Measurements from ENCODE around the gene MEPCE. TPM values are rescaled to one million over a fixed set of nuclear protein-coding genes. Genes with fewer than 3 reads are reported as not detected.

MEPCE gene
- total and polyA plus RNA-seq, 2 experiments from 2014 or later = 10.0 to 32.6 TPM

DNA sequence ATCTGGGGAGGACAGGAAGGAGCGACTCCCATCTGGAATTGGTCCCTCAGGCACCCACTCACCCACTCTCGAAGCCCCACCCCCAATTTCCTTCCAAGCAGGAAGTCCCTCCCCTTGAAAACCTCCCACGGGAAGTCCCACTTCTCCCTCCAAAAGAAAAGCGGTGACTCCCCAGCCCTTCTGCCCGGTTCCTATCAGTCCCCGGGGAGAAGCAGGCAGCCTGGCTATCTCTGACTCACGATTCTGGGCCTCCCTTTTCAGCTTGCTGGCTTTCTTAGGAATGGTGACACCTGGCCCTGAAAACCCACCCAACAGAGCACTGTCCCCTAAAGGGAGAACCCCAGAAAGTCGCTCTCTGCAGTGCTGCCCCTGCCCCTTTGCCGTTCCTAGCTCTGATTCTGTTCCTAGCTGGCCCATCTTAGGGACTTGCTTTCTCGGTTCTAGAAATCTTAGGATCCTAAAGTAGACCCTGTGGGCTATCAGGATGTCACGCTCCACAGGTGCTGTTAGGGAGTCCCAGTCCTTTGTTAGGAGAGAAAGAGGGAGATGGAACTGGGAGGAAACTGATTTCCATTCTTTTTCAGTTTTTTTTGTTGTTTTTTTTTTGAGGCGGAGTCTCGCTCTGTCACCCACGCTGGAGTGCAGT, 43.3 kb downstream of the MEPCE start:
- no peak overlapping the region for H3K4me3 ChIP-seq
- ATAC-seq (no peak), DNase-seq (ENCODE audit: low spot score) (no peak)
- no peaks in the 10 kb centered on the region; the same call in 1 of the 2 replicates for H3K36me3 ChIP-seq (ENCODE audit: insufficient read depth)
- TF ChIP-seq, protein P1, sequence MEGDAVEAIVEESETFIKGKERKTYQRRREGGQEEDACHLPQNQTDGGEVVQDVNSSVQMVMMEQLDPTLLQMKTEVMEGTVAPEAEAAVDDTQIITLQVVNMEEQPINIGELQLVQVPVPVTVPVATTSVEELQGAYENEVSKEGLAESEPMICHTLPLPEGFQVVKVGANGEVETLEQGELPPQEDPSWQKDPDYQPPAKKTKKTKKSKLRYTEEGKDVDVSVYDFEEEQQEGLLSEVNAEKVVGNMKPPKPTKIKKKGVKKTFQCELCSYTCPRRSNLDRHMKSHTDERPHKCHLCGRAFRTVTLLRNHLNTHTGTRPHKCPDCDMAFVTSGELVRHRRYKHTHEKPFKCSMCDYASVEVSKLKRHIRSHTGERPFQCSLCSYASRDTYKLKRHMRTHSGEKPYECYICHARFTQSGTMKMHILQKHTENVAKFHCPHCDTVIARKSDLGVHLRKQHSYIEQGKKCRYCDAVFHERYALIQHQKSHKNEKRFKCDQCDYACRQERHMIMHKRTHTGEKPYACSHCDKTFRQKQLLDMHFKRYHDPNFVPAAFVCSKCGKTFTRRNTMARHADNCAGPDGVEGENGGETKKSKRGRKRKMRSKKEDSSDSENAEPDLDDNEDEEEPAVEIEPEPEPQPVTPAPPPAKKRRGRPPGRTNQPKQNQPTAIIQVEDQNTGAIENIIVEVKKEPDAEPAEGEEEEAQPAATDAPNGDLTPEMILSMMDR (conservative IDR thresholded peaks at IDR 0.05; ENCODE audit: low read depth in 2 of 2) = no peak
- TF ChIP-seq POLR2AphosphoS5 (IDR thresholded peaks at IDR 0.05; ENCODE audit: low read depth) (no peak), EZH2 (IDR thresholded peaks at IDR 0.05; ENCODE audit: low read depth, unreplicated experiment) (no peak), ZNF331 (CRISPR knock-in tag; IDR thresholded peaks at IDR 0.05; ENCODE audit: low read depth) (no peak), STAT1 (IDR thresholded peaks at IDR 0.05; ENCODE audit: unreplicated experiment) (no peak), NANOG (IDR thresholded peaks at IDR 0.05; ENCODE audit: borderline replicate concordance) (no peak), EZH2phosphoT487 (IDR thresholded peaks at IDR 0.05; ENCODE audit: unreplicated experiment) (no peak), ZNF114 (CRISPR knock-in tag; IDR thresholded peaks at IDR 0.05) (no peak), JUNB (IDR thresholded peaks at IDR 0.05; ENCODE audit: unreplicated experiment) (no peak), CREB1 (CRISPR knock-in tag; IDR thresholded peaks at IDR 0.05; ENCODE audit: low read depth) (no peak)
- TF ChIP-seq, protein P2, sequence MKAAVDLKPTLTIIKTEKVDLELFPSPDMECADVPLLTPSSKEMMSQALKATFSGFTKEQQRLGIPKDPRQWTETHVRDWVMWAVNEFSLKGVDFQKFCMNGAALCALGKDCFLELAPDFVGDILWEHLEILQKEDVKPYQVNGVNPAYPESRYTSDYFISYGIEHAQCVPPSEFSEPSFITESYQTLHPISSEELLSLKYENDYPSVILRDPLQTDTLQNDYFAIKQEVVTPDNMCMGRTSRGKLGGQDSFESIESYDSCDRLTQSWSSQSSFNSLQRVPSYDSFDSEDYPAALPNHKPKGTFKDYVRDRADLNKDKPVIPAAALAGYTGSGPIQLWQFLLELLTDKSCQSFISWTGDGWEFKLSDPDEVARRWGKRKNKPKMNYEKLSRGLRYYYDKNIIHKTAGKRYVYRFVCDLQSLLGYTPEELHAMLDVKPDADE (IDR thresholded peaks at IDR 0.05) = no peak
- TF ChIP-seq, protein P3, sequence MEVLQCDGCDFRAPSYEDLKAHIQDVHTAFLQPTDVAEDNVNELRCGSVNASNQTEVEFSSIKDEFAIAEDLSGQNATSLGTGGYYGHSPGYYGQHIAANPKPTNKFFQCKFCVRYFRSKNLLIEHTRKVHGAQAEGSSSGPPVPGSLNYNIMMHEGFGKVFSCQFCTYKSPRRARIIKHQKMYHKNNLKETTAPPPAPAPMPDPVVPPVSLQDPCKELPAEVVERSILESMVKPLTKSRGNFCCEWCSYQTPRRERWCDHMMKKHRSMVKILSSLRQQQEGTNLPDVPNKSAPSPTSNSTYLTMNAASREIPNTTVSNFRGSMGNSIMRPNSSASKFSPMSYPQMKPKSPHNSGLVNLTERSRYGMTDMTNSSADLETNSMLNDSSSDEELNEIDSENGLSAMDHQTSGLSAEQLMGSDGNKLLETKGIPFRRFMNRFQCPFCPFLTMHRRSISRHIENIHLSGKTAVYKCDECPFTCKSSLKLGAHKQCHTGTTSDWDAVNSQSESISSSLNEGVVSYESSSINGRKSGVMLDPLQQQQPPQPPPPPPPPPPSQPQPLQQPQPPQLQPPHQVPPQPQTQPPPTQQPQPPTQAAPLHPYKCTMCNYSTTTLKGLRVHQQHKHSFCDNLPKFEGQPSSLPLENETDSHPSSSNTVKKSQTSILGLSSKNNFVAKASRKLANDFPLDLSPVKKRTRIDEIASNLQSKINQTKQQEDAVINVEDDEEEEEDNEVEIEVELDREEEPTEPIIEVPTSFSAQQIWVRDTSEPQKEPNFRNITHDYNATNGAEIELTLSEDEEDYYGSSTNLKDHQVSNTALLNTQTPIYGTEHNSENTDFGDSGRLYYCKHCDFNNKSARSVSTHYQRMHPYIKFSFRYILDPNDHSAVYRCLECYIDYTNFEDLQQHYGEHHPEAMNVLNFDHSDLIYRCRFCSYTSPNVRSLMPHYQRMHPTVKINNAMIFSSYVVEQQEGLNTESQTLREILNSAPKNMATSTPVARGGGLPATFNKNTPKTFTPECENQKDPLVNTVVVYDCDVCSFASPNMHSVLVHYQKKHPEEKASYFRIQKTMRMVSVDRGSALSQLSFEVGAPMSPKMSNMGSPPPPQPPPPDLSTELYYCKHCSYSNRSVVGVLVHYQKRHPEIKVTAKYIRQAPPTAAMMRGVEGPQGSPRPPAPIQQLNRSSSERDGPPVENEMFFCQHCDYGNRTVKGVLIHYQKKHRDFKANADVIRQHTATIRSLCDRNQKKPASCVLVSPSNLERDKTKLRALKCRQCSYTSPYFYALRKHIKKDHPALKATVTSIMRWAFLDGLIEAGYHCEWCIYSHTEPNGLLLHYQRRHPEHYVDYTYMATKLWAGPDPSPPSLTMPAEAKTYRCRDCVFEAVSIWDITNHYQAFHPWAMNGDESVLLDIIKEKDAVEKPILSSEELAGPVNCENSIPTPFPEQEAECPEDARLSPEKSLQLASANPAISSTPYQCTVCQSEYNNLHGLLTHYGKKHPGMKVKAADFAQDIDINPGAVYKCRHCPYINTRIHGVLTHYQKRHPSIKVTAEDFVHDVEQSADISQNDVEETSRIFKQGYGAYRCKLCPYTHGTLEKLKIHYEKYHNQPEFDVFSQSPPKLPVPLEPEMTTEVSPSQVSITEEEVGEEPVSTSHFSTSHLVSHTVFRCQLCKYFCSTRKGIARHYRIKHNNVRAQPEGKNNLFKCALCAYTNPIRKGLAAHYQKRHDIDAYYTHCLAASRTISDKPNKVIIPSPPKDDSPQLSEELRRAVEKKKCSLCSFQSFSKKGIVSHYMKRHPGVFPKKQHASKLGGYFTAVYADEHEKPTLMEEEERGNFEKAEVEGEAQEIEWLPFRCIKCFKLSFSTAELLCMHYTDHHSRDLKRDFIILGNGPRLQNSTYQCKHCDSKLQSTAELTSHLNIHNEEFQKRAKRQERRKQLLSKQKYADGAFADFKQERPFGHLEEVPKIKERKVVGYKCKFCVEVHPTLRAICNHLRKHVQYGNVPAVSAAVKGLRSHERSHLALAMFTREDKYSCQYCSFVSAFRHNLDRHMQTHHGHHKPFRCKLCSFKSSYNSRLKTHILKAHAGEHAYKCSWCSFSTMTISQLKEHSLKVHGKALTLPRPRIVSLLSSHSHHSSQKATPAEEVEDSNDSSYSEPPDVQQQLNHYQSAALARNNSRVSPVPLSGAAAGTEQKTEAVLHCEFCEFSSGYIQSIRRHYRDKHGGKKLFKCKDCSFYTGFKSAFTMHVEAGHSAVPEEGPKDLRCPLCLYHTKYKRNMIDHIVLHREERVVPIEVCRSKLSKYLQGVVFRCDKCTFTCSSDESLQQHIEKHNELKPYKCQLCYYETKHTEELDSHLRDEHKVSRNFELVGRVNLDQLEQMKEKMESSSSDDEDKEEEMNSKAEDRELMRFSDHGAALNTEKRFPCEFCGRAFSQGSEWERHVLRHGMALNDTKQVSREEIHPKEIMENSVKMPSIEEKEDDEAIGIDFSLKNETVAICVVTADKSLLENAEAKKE (CRISPR knock-in tag; IDR thresholded peaks at IDR 0.05) = no peak
- TF ChIP-seq, protein P4, sequence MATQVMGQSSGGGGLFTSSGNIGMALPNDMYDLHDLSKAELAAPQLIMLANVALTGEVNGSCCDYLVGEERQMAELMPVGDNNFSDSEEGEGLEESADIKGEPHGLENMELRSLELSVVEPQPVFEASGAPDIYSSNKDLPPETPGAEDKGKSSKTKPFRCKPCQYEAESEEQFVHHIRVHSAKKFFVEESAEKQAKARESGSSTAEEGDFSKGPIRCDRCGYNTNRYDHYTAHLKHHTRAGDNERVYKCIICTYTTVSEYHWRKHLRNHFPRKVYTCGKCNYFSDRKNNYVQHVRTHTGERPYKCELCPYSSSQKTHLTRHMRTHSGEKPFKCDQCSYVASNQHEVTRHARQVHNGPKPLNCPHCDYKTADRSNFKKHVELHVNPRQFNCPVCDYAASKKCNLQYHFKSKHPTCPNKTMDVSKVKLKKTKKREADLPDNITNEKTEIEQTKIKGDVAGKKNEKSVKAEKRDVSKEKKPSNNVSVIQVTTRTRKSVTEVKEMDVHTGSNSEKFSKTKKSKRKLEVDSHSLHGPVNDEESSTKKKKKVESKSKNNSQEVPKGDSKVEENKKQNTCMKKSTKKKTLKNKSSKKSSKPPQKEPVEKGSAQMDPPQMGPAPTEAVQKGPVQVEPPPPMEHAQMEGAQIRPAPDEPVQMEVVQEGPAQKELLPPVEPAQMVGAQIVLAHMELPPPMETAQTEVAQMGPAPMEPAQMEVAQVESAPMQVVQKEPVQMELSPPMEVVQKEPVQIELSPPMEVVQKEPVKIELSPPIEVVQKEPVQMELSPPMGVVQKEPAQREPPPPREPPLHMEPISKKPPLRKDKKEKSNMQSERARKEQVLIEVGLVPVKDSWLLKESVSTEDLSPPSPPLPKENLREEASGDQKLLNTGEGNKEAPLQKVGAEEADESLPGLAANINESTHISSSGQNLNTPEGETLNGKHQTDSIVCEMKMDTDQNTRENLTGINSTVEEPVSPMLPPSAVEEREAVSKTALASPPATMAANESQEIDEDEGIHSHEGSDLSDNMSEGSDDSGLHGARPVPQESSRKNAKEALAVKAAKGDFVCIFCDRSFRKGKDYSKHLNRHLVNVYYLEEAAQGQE (IDR thresholded peaks at IDR 0.05; ENCODE audit: unreplicated experiment) = no peak
- H3K79me2 ChIP-seq (replicated peaks; ENCODE audit: insufficient read depth) = no peaks in the 10 kb centered on the region; the same call in 1 of the 2 replicates
- H3F3A ChIP-seq (replicated peaks; ENCODE audit: low read depth) = no peaks in the 10 kb centered on the region; the same call in 1 of the 2 replicates
- H3K36me3 Mint-ChIP-seq (ENCODE audit: low read depth) = peaks cover 5% of the 10 kb centered on the region; the same call in 2 of the 3 replicates
- peaks cover 13% of the 10 kb centered on the region for H3K4me1 ChIP-seq (ENCODE audit: insufficient read depth)
- H3K4me3 Mint-ChIP-seq = no peak overlapping the region
- H3K27me3 Mint-ChIP-seq (ENCODE audit: insufficient read depth, low read depth, poor library complexity) = peaks cover 4% of the 10 kb centered on the region
- peaks cover 3% of the 10 kb centered on the region; the same call in 1 of the 2 replicates for H4K20me1 ChIP-seq (replicated peaks; ENCODE audit: insufficient read depth)
- H3K4me2 ChIP-seq = no peak overlapping the region
- no peak overlapping the region for H3K27ac Mint-ChIP-seq
- H3K9me2 ChIP-seq (ENCODE audit: insufficient read depth) = no peaks in the 10 kb centered on the region
- no peak overlapping the region for H3K27ac ChIP-seq (ENCODE audit: low read depth)
- no peaks in the 10 kb centered on the region; the same call in 2 of the 3 replicates for H3K9me3 Mint-ChIP-seq
- no peak overlapping the region for H2AFZ ChIP-seq
- peaks cover 30% of the 10 kb centered on the region for H3K4me1 Mint-ChIP-seq
- no peaks in the 10 kb centered on the region for H3K27me3 ChIP-seq (ENCODE audit: insufficient read depth)

Data from GM23338 (cell line).